Renal cortical epithelial cell (primary cell): ENCODE data around the gene THY1. TPM values are rescaled to one million over a fixed set of nuclear protein-coding genes. Genes with fewer than 3 reads are reported as not detected.

ENCODE experiments used
- DNase-seq: peaks from one replicate; pipeline ENCODE4 v3.0.0-alpha.2; 2011; ENCODE audit warnings: low read depth
- total RNA-seq: library from RNA; depleted of rRNA; stranded (reverse); fragments of >200 nt; gene quantifications from 2 replicates; pipeline ENCODE4 v1.2.3, GENCODE V29; 2014

The THY1 gene
- total RNA-seq, 1 donor from 2014 or later, result 20.7 TPM

DNA sequence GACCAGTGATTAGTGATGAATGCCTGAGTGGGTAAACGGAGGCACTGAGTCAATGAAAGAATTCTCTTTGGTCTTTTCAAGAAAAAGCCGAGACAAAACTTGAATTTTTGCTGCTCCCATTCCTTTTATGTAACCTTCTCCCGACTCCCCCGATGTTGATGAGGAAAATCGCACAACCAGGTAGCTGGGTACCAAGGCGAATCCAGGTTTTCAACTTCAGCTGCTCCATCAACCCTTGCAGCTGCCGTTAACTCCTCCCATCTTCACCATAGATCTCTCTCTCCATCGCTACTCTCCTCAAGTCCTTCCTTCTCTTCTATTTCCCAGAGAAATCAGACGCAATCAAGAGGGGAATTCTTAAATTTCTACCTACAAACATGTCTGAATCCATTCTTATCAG lies 40.9 kb downstream of the THY1 start:
- no peak for DNase-seq

DNA sequence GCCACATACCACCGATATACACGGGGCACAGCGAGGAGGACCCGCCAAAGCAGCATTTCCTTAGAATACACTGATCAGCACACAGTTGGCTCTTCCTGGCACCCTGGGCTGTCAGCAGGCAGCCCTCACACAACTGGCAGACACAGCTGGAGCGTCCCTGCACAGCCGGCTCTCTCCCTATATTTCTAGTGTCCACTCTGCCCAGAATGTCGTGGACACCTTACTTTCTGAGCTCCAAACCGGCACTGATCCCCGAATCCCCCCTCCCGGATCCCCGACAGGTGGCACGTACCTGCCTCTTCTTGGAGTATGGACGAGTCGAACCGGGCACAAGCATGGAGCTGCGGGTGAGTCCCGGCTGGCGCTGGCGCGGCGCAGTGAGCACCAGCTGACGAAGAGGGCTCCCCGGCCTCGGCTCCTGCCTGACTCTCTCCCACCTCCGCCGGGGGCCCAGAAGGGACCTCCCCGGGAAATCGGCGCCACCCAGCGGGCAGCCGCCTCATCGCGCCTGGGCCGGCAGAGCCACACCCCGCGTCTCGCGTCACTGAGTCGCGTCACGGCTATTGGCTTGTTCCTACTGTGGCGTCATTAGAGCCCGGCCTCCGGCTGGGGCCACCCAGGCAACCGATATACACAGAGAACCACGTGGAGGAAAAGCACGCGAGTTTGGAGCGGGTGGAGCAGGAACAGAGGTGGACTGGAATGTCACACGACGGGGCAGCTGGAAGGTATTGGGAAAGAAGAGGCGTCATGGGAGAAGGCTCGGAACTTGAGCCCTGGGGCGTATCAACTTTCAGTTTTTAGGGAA lies 41.6 kb downstream of the THY1 start, which contains the start of gene USP2:
TSS of gene USP2 (minus strand) at position 510 of the 808 bp plus-strand sequence. CDS start 8,210 bp downstream, outside the sequence.
- DNase-seq, result peak; percentile 95

DNA sequence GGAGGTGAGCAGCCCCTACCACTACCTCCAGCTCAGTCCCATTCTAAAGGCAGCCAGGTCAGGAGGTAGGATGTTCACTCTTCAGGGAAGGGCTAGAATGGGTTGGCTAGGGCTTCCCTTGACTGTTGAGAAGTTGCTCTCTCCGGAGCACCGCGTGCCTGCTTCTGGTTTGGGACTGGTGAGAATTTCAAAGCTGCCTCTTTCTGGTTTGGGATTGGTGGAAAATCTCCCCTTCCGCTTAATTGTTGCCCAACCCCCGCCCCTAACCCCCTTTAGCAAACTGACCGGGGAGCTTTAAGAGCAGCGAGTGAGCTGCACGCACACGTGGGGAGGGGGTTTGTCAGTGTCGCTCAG lies 42.2 kb downstream of the THY1 start:
- DNase-seq, result no peak

DNA sequence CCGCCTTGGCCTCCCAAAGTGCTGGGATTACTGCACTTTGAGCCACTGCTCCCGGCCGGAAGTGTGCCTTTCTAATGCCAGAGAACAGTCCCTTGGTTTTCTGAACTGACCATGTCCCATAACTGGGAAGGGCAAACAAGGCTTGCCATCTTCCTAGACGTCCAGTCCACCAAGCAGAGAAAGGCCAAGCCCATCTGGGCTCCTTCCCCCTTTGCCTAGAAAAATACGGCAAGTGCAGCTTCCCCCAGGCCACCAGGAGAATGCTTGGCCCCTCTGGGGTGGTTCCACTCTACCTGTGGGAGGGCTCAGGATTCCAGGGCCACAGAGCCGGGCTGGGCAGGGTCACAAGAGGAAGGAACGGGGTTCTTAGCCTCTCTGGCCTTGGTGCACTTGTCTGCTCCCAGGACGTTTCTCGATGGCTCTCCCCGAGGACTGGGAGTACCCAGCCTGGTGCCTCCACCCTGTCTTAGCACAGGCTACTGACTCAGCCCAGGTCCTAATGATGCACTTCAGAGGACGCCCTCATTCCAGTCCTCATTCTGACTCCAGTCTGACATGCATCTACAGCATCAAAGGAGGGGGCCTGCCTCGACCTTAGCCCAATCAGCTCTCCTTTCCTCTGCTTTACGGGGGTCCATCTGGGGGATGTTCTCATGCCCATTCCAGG lies 42.7 kb downstream of the THY1 start:
- no peak for DNase-seq

DNA sequence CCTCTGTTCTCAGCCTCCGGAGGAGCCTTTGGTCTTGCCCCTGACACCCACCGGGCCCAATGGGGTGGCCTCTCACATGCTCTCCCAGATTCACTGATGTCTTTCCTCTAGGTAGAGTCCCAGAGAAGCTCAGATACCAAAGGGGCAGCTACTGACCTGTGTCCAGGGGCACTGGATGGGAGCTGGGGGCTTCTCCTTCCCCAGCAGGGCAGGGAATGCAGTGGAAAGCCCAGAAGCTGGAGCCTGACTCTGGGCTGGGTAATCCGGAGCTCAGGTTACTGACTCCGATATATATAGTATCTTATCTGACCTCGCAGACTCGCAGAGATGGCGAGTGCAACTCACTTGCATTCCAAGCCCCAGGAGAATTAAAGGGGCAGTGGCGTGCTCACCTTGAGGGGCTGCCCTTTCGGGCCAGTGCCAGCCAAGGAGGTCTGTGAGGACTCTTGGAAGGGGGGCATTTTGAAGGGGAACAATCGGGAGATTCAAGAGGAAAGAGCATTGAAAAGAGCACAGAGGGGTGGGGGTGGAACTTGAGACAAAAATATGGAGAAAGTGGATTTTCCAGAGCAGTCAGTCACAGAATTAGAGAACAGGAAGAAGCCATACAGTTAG lies 44.0 kb downstream of the THY1 start:
- DNase-seq, result no peak

DNA sequence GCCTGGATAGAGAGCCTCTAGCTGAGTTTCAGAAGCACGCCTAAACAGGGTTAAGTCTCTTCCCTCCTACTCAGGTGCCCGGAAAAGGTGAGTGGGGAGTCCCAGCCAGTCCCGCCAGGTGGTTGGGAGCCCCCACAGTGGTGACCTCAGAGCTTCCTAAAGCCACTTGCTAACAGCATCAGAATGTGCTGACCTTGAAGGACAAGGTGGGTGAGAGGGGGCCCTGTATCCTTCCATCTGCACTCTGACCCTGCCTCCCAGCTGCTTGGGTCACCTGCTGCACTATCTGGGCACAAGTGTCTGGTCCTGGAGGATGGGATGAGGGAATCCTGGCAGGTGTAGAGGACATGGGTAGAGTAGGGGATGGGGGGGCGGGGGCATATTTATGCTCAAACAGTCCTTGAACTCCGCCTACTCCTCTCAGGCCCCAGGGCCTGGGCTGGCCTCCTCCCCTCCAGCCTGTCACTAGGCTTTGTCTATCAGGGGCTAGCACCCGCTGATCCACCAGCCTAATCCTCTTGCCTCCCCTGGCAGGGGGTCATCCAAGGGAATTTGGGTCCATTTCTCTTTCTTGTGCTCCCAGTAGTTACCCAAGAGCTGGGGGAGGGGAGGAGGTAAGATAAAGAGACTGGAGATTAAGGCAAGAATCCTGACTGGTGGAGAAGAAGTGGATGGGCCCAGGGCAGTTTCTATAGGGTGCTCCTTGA lies 44.9 kb downstream of the THY1 start:
- no peak for DNase-seq

DNA sequence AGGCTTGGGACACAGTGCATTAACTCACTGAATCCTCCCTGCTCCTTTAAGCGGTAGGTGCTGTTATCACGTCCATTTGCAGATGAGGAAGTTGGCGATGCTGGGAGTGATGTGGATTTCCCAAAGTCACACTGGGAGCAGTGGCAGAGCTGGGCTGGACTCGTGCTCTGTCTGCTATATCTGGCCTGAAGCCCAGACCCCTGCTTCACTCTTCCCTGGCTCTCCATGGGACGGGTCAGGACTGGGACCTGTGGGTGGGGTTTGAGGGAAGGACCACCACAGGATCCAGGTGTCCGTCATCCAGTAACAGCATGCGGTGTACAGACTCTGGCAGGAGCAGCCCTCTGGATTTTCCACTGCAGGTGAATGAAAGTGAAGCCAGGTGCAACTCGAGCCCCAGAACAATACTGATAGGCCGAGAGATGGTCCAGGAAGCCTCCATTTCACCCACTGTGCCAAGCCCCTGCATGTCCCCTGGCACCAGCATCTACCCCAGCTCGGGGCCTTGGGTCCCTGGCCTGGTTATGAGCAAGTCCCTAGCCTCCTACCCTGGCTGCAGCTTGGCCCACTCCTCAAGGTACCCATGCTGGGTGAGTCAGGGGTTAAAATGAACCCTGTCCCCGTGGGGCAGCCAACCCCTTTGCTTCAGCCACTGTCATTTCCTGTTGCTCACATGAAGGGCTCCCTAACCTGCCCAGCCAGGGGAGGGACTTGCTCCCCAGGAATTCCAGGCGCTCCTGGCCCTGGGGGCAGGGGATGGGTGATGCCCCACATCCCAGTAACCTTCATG lies 45.7 kb downstream of the THY1 start:
- no peak for DNase-seq

DNA sequence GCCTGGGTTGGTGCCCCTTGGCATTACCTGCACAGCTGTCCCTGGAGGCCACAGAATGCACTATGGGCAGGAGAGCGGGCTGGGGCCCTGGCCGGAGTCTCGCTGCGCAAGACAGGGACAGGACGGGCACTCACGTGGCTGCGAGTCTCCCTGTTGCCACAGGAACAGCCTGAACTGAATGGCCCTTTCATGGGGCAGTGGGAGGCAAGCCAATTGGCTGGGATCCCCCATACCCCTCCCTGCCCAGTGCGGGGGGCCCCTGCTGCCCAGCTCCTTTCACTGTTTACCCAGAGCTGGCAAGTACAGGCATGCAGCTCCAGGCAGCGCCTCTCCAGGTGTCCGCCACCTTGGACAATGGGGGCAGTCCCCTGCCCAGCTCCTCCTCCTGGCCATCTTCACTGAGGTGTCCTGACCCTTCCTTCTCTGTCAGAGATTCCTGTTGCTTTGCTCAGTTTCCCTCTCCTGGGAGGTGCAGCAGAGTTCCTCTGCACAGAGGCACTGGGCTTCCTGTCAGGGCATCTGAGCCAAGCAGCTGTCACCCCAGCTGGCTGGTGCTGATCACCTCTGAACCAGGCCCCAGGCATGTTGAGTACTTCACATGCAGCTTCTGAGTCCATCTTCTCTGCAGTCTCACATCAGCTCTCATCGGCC lies 46.6 kb downstream of the THY1 start:
- no peak for DNase-seq

DNA sequence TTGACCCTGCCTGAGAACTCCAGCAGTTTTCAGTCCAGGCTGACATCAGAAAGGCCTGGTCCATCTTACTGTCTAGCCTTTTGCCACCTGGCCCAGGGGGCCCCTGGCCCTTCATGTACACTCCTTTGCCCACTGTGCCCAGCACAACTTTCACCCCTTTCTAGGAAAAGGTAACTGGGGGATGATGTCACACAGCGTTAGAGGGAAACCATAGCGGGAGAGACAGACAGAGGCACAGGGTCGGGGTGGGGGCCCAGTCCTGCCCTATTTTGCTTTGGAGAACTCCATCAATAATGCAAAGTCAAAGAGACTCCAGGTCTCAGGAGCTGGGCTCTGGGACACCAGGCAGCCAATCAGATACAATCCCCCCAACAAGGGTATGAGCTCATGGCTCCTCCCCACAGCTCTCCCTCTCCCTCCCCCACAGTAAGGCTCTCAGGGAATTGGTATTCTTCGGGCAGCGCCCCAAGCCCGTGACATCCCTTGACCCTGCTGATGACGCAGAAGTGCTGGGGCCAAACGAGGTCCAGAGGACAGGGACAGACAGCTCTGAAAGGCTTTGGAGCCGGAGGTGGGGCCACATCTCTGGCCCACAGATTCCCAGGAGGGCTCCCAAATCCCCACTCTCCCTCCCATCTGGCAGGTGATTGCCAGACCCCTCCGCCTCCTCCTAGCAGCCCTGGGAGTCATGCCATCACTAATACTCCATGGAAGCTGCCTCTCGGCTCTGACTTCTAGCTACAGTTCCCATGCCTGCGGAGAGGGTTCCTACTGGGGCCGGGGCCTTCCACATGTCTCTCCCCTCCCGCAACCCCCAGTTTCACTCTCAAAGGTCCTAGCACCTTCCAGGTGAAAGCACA lies 47.4 kb downstream of the THY1 start:
- no peak for DNase-seq

DNA sequence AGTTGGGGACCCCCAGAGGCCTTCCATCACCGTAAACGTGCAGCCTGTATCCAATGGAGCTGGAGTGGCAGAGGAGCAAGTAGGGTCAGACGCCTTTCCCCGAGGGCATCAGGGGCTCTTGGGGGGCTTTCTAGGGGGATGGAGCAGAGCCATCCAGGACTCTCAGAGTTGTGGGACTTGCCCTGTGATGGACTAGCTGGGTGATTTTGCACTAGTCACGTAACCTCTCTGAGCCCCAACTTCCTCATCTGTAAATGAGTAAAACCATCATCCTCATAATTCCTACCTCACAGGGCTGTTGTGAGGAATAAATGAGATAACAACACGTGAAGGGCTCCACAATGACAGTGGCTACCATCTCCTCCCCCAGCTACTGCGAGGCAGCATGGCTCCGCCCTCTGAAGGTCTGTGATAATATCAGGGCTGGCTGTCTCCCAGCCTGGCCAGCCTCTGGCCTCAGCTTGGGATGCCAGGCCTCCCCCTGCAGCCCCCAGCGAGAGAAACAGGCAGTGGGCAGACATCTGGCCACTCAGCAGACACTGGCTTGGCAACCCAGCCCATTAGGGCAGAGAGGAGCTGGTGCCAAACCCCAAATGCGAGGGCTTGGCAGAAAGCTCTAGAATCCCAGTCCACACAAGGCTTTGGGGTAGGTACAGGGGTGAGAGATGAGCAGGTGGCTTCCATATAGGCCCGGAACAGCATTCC lies 48.2 kb downstream of the THY1 start:
- DNase-seq, result no peak

DNA sequence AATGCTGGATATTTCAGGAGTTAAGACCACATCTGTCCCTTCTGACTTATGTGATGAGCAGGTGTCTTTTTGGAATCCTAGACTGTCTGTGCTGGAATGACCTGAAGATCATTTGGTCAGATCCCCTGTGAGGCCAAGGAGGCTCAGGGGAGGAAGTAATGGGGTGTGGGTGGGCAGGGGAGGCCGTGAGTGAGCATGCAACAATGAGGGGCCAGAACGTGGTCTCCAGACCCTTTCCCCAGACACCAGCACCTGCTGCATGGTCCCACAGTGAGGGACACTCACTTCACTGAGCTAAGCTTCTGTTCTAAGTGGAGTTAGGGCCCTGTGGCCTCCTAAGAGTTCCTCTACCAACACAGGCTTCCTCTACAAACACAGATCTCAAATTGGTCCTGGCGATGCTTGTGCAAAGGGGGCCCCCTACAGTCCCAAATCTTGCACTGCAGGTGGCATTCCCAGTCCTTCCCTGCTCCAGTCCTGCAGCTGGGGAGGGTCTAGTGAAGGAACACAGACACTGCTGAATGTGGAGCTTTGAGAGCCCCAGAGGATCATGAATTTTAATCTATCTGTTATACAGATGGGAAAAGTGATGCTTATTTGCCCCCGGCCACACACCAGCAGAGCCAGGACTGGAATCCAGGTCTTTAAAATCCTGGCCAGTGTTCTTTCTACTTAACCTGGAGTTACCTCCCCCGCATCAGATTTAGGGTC lies 48.9 kb downstream of the THY1 start:
- DNase-seq, result peak; percentile 66

DNA sequence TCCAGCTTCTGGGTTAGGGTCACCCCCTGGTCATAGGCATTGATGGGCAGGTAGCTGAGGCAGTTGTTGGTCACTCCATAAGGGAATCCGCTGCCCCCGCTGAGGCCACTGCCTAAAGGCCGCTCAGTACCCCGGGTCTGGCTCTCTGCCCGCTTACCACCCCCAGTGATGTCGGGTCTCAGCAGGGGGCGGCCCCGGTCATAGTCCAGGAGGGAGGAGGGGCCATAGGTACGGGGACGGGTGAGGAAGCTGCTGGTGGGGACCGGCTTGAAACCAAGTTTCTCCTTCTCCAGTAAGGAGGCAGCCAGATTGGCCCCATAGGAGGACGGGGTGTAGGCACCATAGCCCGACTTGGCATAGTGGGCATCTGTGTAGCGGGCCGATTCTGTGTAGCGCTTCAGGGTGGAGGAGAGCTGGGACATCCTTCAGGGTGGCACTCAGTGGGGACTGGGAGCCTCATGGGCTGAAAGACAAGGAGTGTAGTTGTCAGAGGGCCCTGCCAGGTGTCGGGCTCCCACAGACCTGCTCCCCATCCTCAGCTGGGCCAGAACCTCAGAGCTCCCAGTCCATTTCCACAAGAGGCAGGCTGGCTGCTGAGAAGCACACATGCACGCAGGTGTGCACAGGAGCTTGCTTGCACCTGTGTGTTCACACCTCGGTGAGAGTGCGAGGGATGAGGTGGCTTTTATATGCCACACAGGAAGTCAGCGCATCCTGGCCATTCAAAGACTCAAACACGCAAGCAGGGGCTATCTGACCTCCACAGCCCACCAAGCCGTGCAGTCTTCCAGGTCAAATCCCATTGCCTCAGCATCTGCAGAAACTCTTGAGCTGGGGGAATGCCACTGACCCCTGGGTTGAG lies 49.7 kb downstream of the THY1 start:
- no peak for DNase-seq

DNA sequence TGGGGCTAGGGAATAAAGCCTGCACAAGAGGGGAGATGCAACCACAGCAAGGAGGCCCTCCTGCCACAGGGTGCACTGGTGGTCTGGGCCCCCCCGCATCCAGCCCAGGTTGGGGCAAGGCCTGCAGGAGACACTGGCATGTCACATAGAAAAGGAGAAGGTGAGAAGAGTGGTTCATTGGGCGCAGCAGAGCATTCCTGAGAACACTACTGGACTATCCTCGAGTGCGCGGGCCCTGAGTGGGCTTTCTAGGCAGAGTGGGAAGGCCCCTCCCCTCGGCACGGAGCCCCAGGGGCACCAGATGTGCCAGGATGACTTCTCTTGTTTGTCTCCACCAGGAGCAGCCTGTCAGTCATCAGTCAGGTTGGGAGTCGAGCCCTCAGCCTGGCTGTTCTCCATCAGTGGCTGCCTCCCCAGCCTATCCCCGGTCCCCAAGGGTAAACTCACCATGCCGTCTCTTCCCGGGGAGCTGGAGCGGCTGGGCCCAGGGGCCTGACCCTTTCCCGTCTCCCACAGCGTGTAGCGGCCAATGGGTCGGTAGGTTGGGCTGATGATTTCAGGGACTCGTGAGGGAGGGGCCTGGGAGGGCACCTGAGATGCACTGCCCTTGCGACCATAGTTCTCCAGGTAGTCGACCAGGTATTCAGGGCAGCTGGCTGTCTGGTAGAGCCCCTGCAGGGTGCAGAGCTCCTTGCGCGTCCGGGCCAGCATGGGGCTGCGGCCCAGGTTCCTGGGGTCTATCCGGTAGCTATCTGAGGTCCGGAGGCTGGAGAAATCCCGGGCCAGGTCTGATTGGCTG lies 50.5 kb downstream of the THY1 start:
- DNase-seq, result no peak

DNA sequence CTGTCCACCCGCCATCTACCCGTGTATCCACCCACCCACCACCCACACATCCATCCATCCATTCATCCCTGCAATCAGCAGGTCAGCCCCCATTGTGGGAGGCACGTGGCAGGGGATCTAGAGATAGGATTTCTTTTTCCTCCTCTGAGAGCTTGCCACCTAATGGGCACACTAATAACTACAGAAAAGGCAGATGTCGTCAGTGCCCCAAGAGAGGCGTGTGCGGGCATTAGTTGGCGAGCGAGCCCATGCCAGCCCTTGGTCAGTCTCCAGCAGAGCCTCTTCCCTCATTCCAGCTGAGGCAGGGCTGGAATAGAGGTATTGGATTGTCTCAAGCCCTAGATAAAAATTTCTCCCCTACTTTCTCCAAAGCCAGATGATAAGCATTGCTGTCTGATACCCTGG lies 51.2 kb downstream of the THY1 start:
- DNase-seq, result peak; percentile 52

DNA sequence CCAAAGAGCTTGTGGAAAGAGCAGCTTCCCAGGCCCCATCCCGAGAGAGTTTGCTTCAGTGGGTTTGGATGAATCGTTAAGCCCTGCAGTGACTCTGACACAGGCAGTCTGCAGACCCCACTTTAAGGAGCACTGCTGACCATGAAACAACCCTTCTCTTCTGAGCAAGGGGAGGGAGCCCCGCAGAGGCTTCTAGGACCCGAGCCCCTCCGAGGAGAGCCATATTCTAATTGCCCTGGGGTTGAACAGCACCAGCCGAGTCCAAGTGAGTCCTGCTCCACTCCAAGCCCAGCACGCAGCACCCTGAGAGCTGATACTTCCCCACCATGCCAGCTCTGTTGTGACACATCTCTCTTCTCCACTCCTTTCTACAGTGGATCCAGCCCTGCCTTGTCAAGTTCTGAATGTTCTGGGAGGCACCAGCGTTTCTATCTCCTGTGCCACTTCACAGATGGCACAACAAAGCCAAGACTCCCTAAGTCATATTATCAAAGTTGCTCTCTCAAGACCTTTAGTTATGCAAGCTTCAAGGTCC lies 51.8 kb downstream of the THY1 start:
- DNase-seq, result no peak

DNA sequence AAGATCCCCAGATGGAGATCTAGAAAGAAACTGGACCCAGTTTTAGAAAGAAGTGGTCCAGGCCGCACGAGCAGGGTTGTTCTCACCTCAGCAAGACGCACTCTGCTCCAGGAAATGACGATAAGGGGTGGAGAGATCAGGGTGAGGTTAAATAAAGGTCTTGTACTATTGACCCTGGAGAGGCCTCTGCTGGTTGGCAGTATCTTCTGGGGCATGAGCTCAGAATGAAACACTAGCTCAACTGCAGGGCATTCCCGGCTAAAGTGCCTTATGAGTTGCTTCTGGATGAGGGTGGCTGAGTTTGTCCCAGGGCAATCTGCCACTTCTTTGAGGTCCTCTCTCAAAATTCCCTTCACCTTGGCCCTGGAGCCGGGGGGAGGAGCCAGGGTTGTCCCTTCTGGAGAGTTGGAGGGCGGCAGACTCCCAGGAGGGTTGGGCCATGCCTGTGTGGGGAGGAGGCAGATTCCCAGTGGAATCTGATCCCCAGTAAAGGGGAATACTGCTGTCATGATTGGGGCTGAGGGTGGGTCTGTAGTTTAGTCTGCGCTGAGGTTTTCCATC lies 52.4 kb downstream of the THY1 start:
- DNase-seq, result peak; percentile 23
